Activated CD4-positive, CD25-positive, alpha-beta regulatory T cell treated with anti-CD3 and anti-CD28 coated beads, Interleukin-2, amount 50 U/mL, for 24 hours (primary cell): ENCODE data around the gene ROBO3.
A peak's percentile ranks its signal among the peaks of the same experiment; 100 is the strongest.

Source experiments
- ATAC-seq, 2 donors: fragments of 150-1000 bp; cut with Tn5 transposase; one replicate each; pipeline ENCODE4 v1.10.0; 2021; ENCODE audit warnings: mild to moderate bottlenecking in 1 of 2, moderate library complexity in 1 of 2

ROBO3 gene

GRCh38 chr11:124920870-124921609 is 55.8 kb downstream of the ROBO3 start:
- ATAC-seq = peak; percentile 76 to 77

DNA sequence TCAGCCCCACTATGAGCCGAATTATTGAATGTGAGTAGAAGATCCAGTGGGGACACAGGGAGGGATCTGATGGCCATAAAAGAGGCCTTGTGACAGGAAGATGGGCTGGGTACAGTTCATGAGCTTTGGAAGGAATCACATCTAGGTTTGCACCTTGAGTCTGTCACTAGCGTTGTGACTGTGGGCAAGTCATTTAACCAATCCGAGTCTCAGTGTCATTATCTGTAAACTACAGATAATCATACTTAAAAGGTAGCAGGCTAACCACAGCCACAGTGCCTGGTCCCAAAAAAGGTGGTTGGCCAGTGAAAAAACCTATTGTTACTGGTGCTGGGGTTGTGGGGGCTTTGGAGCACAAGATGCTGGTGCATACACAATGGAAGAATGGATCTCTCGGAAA is 57.6 kb downstream of the ROBO3 start:
- ATAC-seq = no peak

DNA sequence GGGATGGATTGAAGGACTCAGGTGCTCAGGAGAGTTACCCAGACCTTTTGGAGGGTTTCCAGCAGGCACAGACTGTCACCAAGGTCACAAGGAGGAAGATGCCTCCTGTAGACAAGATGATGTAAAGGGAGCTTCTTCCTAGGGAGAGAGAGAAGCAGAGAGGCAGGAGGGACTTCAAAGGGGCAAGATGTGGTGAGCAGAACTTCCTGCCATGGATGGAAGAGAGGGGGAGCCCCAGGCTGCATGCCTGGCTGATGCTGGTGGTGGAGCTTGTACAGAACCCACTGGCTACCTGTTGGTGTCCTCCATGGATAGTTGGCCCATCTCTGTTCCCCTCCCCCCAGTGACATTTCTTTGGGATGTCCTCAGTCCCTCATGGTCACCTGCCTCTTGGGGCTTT is 58.1 kb downstream of the ROBO3 start:
- no peak for ATAC-seq

DNA sequence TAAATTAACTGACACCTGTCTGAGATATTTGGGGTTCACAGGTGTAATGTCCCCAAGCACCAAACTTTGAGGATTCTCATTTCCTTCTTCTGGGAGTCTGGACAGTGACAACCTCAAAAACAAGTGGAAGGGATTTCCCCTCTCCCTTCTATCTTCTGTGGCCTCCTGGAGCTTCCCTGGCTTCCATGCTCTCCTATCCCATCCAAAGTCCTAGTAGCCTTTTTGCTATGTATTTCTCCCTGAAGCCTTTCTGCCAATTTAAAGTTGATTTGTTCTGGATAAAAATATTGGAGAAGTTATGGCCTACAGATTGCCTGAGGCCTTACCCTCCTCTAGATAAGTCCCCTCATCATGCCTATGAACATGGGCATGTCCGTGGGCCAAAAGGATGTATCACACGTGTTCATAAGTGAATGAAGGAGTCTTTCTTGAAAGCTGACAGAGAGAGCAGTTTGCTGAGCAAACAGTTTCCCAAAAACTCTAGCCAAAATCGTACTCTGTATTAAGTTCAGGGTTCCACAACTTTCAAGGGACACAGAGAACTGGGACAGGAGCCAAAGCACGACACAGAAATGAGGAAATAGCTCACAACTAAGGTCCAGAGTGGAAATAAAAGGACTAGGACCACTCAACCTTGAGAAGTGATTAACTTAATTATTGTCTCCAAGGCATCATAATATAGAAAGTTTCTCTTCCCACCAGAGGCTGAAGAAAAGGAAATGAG is 63.9 kb downstream of the ROBO3 start:
- no peak for ATAC-seq

DNA sequence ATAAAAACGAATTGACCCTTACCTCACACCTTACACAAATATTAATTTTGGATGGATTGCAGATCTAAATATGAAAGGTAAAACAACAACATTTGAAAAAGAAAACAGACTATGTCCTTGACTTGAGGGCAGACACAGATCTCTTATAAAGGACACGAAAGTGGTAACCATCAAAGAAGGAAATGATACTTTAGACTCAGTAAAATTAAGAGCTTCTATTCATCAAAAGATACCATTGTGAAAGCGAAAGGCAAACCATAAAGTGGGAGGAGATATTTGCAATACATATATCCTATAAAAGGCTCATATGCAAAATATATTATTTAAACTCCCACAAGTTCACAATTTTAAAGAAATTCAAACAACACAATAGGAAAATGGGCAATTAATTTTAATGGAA is 65.6 kb downstream of the ROBO3 start:
- ATAC-seq = peak in 1 of 2 donors; percentile 58
